ENCODE data around the gene TSACC. TPM values are rescaled to one million over a fixed set of nuclear protein-coding genes. Genes with fewer than 3 reads are reported as not detected.

TSACC gene
- total RNA-seq, 1 experiment from 2014 or later = 3.6 TPM

- Histone ChIP-seq H3K4me1 (ENCODE audit: control insufficient read depth, insufficient read depth, low read length) (no peaks in the 10 kb centered on the region), H3K4me3 (ENCODE audit: low read depth in 2 of 2, low read length in 2 of 2) (no peak overlapping the region), H3K27me3 (ENCODE audit: control insufficient read depth, insufficient read depth, low read length) (no peaks in the 10 kb centered on the region), H3K36me3 (ENCODE audit: control insufficient read depth, insufficient read depth, low read length) (no peaks in the 10 kb centered on the region), H3K9me3 (ENCODE audit: control insufficient read depth, insufficient read depth, low read depth, low read length) (no peaks in the 10 kb centered on the region), H3K27ac (ENCODE audit: low read length) (no peak overlapping the region)
- ATAC-seq (no peak), DNase-seq (ENCODE audit: low read depth, low spot score) (no peak)
- intact Hi-C loops (cut with micrococcal nuclease; ENCODE audit: unreplicated experiment) (no loop called here), in situ Hi-C loops (cut with HindIII; ENCODE audit: low pct_unique_long_range_greater_than_20kb, low sequenced_read_pairs) (no loop called here)
- no peak for TF ChIP-seq POLR2AphosphoS5 (IDR thresholded peaks at IDR 0.05; ENCODE audit: low read depth, low read length)
- no peak for TF ChIP-seq TCF7L2 (IDR thresholded peaks at IDR 0.05; ENCODE audit: low read depth, low read length)
- no peak for TF ChIP-seq REST (IDR thresholded peaks at IDR 0.05; ENCODE audit: insufficient read depth in 1 of 2, low read depth in 2 of 2, low read length in 1 of 2)
- no peak for TF ChIP-seq SIN3A (IDR thresholded peaks at IDR 0.05; ENCODE audit: borderline replicate concordance, insufficient read depth, low read depth, low read length)
- no peak for TF ChIP-seq CTCF (IDR thresholded peaks at IDR 0.05)
- no TSS peak for BruUV-seq (replicated peaks)
- ChIA-PET CTCF (no interaction called here), POLR2A (no interaction called here)
Measured at GRCh38 chr1:156391366-156391677, 53.0 kb downstream of the TSACC start.

- H3K27me3 ChIP-seq (ENCODE audit: control insufficient read depth, insufficient read depth, low read length) = no peaks in the 10 kb centered on the region
- ATAC-seq (no peak), DNase-seq (ENCODE audit: low read depth, low spot score) (no peak)
- H3K4me1 ChIP-seq (ENCODE audit: control insufficient read depth, insufficient read depth, low read length) = no peaks in the 10 kb centered on the region
- intact Hi-C loops (cut with micrococcal nuclease; ENCODE audit: unreplicated experiment) (no loop called here), in situ Hi-C loops (cut with HindIII; ENCODE audit: low pct_unique_long_range_greater_than_20kb, low sequenced_read_pairs) (no loop called here)
- H3K27ac ChIP-seq (ENCODE audit: low read length) = no peak overlapping the region
- H3K36me3 ChIP-seq (ENCODE audit: control insufficient read depth, insufficient read depth, low read length) = no peaks in the 10 kb centered on the region
- H3K9me3 ChIP-seq (ENCODE audit: control insufficient read depth, insufficient read depth, low read depth, low read length) = no peaks in the 10 kb centered on the region
- no peak for TF ChIP-seq SIN3A (IDR thresholded peaks at IDR 0.05; ENCODE audit: borderline replicate concordance, insufficient read depth, low read depth, low read length)
- TF ChIP-seq POLR2AphosphoS5 (IDR thresholded peaks at IDR 0.05; ENCODE audit: low read depth, low read length) = no peak
- no peak for TF ChIP-seq TCF7L2 (IDR thresholded peaks at IDR 0.05; ENCODE audit: low read depth, low read length)
- no peak for TF ChIP-seq REST (IDR thresholded peaks at IDR 0.05; ENCODE audit: insufficient read depth in 1 of 2, low read depth in 2 of 2, low read length in 1 of 2)
- TF ChIP-seq CTCF (IDR thresholded peaks at IDR 0.05) = no peak
- ChIA-PET POLR2A (no interaction called here), CTCF (no interaction called here)
- no TSS peak for BruUV-seq (replicated peaks)
- H3K4me3 ChIP-seq (ENCODE audit: low read depth in 2 of 2, low read length in 2 of 2) = no peak overlapping the region
Measured at GRCh38 chr1:156391701-156392100, 53.4 kb downstream of the TSACC start.

All from Panc1 (cell line).